Measurements from ENCODE around the gene OR2S2. TPM values are rescaled to one million over a fixed set of nuclear protein-coding genes. Genes with fewer than 3 reads are reported as not detected.
"Not testable (repeated sequence)": the region's sequence is repeated elsewhere in the genome, so short reads cannot be mapped to it uniquely, and the experiment has no call there.

OR2S2 gene
- total RNA-seq, 1 experiment from 2014 or later, result not detected

- H3K36me3 ChIP-seq (ENCODE audit: insufficient read depth, low read length, poor library complexity, severe bottlenecking), result no peaks in the 10 kb centered on the region
- CTCF ChIA-PET, result interaction anchor here (0.6 kb wide), 2 partner anchors 46 to 113 kb away, joined by 3 read pairs; no protein-coding TSS in a partner anchor
- intact Hi-C loops (cut with micrococcal nuclease; ENCODE audit: unreplicated experiment), result no loop called here
Observed at GRCh38 chr9:35994959-35995358, 37.0 kb upstream of the OR2S2 start.

DNA sequence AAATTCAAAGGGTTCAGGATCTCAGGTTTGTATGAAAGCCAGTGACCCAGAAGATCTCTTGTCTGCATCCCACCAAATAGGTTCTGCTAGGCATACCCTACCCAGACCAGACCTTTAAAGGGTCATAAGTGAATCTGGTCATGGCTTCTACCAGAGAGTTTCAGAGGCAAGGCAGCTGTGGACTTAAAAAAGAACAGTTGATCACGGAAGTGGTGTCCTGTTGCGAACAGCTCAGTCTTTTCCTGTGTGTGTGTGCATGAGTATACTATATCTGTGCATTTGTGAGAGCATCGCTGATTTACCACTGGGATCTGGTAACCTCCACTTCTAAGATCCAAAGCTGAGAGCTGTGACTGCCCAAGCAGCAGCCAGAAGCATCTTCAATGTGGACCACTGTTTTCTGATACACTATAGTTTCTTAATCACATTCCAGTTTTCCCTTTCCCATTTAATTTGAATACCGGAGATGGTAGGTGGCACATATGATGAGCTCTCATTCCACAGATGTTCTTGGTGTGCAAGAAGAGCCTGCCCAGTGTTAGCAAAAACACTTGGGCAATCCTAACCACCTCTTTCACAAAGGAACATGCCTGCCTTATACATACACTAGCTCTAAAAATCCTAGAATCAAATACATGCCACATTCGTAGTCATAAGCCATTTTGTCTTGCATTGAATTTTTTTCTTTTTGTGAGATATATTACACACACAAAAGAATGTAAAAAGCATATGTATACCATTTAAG is 36.2 kb upstream of the OR2S2 start:
- no TSS peak for BruUV-seq (replicated peaks)
- TF ChIP-seq EZH2 (IDR thresholded peaks at IDR 0.05; ENCODE audit: borderline replicate concordance, low read depth, low read length, poor library complexity, severe bottlenecking), result no peak
- TF ChIP-seq CTCF (conservative IDR thresholded peaks at IDR 0.05; ENCODE audit: low read depth, low read length), result no peak
- peaks cover 51% of the 10 kb centered on the region for H3K27me3 ChIP-seq (replicated peaks; ENCODE audit: insufficient read depth, low read depth, low read length, poor library complexity)
- no peak overlapping the region for H3K27ac ChIP-seq (ENCODE audit: low read depth, low read length, poor library complexity, severe bottlenecking)
- H3K4me1 ChIP-seq (ENCODE audit: insufficient read depth, low read length, poor library complexity, severe bottlenecking), result no peaks in the 10 kb centered on the region
- no peaks in the 10 kb centered on the region for H3K36me3 ChIP-seq (ENCODE audit: insufficient read depth, low read length, poor library complexity, severe bottlenecking)
- H3K4me3 ChIP-seq (ENCODE audit: low read depth, low read length, poor library complexity, severe bottlenecking), result no peak overlapping the region
- intact Hi-C loops (cut with micrococcal nuclease; ENCODE audit: unreplicated experiment), result no loop called here
- ChIA-PET CTCF (no interaction called here), POLR2A (ENCODE audit: low non-redundant PET) (no interaction called here)
- DNase-seq (ENCODE audit: low spot score), result no peak
- no peaks in the 10 kb centered on the region for H3K9me3 ChIP-seq (ENCODE audit: low read depth, low read length, poor library complexity, severe bottlenecking)

More at GRCh38 chr9:35994959-35995358, 37.0 kb upstream of the OR2S2 start:
- POLR2A ChIA-PET (ENCODE audit: low non-redundant PET), result no interaction called here
- Histone ChIP-seq H3K4me1 (ENCODE audit: insufficient read depth, low read length, poor library complexity, severe bottlenecking) (no peaks in the 10 kb centered on the region), H3K27me3 (replicated peaks; ENCODE audit: insufficient read depth, low read depth, low read length, poor library complexity) (peaks cover 49% of the 10 kb centered on the region), H3K9me3 (ENCODE audit: low read depth, low read length, poor library complexity, severe bottlenecking) (no peaks in the 10 kb centered on the region), H3K4me3 (ENCODE audit: low read depth, low read length, poor library complexity, severe bottlenecking) (no peak overlapping the region), H3K27ac (ENCODE audit: low read depth, low read length, poor library complexity, severe bottlenecking) (no peak overlapping the region)
- no peak for DNase-seq (ENCODE audit: low spot score)
- TF ChIP-seq EZH2 (IDR thresholded peaks at IDR 0.05; ENCODE audit: borderline replicate concordance, low read depth, low read length, poor library complexity, severe bottlenecking) (no peak), CTCF (conservative IDR thresholded peaks at IDR 0.05; ENCODE audit: low read depth, low read length) (no peak)
- BruUV-seq (replicated peaks), result no TSS peak

- intact Hi-C loops (cut with micrococcal nuclease; ENCODE audit: unreplicated experiment); BruUV-seq (replicated peaks); H3K4me1 ChIP-seq (ENCODE audit: insufficient read depth, low read length, poor library complexity, severe bottlenecking); H3K36me3 ChIP-seq (ENCODE audit: insufficient read depth, low read length, poor library complexity, severe bottlenecking); POLR2A ChIA-PET (ENCODE audit: low non-redundant PET); H3K4me3 ChIP-seq (ENCODE audit: low read depth, low read length, poor library complexity, severe bottlenecking); CTCF ChIA-PET; H3K27ac ChIP-seq (ENCODE audit: low read depth, low read length, poor library complexity, severe bottlenecking); DNase-seq (ENCODE audit: low spot score); H3K9me3 ChIP-seq (ENCODE audit: low read depth, low read length, poor library complexity, severe bottlenecking): not testable (repeated sequence)
- H3K27me3 ChIP-seq (replicated peaks; ENCODE audit: insufficient read depth, low read depth, low read length, poor library complexity), result peaks cover 61% of the 10 kb centered on the region
Observed at GRCh38 chr9:35993136-35993535, 35.2 kb upstream of the OR2S2 start.

- no peaks in the 10 kb centered on the region for H3K4me1 ChIP-seq (ENCODE audit: insufficient read depth, low read length, poor library complexity, severe bottlenecking)
- BruUV-seq (replicated peaks), result no TSS peak
- no peak overlapping the region for H3K4me3 ChIP-seq (ENCODE audit: low read depth, low read length, poor library complexity, severe bottlenecking)
- H3K27ac ChIP-seq (ENCODE audit: low read depth, low read length, poor library complexity, severe bottlenecking), result no peak overlapping the region
- POLR2A ChIA-PET (ENCODE audit: low non-redundant PET), result no interaction called here
- CTCF ChIA-PET, result no interaction called here
- TF ChIP-seq EZH2 (IDR thresholded peaks at IDR 0.05; ENCODE audit: borderline replicate concordance, low read depth, low read length, poor library complexity, severe bottlenecking) (no peak), CTCF (conservative IDR thresholded peaks at IDR 0.05; ENCODE audit: low read depth, low read length) (no peak)
- intact Hi-C loops (cut with micrococcal nuclease; ENCODE audit: unreplicated experiment), result no loop called here
- H3K9me3 ChIP-seq (ENCODE audit: low read depth, low read length, poor library complexity, severe bottlenecking), result no peaks in the 10 kb centered on the region
- DNase-seq (ENCODE audit: low spot score), result no peak
- peaks cover 66% of the 10 kb centered on the region for H3K27me3 ChIP-seq (replicated peaks; ENCODE audit: insufficient read depth, low read depth, low read length, poor library complexity)
- no peaks in the 10 kb centered on the region for H3K36me3 ChIP-seq (ENCODE audit: insufficient read depth, low read length, poor library complexity, severe bottlenecking)
Observed at GRCh38 chr9:35990155-35990554, 32.2 kb upstream of the OR2S2 start.

Data from A673 (cell line).